Stimulated activated CD8-positive, alpha-beta memory T cell treated with anti-CD3 and anti-CD28 coated beads, Interleukin-2, amount 100 ng/mL, for 1 hour (primary cell): Measurements from ENCODE around the gene COX20.
"Not testable (repeated sequence)": the region's sequence is repeated elsewhere in the genome, so short reads cannot be mapped to it uniquely, and the experiment has no call there.

Source experiments
- DNase-seq, 2 donors: peaks; one replicate each; pipeline ENCODE4 v3.0.0-alpha.2; 2020; ENCODE audit warnings: low read depth in 2 of 2

The COX20 gene

GRCh38 chr1:244835276-244836134 is at the start of gene COX20:
Gene COX20 (plus strand): TSS chr1:244835658. CDS start chr1:244835715, 57 bp downstream.
- peak in 1 of 2 donors; percentile 82 for DNase-seq

- DNase-seq, result no peak
These were observed 46.8 kb upstream of the COX20 start for GRCh38 chr1:244788493-244789275.

- no peak for DNase-seq
These were observed 46.2 kb upstream of the COX20 start for GRCh38 chr1:244789276-244789580.

GRCh38 chr1:244789731-244790130 is 45.7 kb upstream of the COX20 start:
- no peak for DNase-seq

GRCh38 chr1:244791061-244791460 is 44.4 kb upstream of the COX20 start:
- DNase-seq, result no peak

- no peak for DNase-seq
These were observed 43.1 kb upstream of the COX20 start for GRCh38 chr1:244792188-244792850.

- no peak for DNase-seq
These were observed 41.4 kb upstream of the COX20 start for GRCh38 chr1:244794071-244794470.

GRCh38 chr1:244794516-244794915 is 40.9 kb upstream of the COX20 start:
- DNase-seq, result not testable (repeated sequence)

GRCh38 chr1:244796719-244797406 is 38.6 kb upstream of the COX20 start:
- peak; percentile 17 to 20 for DNase-seq

GRCh38 chr1:244800821-244801220 is 34.6 kb upstream of the COX20 start:
- DNase-seq, result no peak

- DNase-seq, result peak; percentile 29
These were observed 34.2 kb upstream of the COX20 start for GRCh38 chr1:244801246-244801645.

- no peak for DNase-seq
These were observed 33.4 kb upstream of the COX20 start for GRCh38 chr1:244802041-244802440.

GRCh38 chr1:244802556-244803239 is 32.8 kb upstream of the COX20 start:
- DNase-seq, result no peak

GRCh38 chr1:244804841-244805240 is 30.6 kb upstream of the COX20 start:
- no peak for DNase-seq

GRCh38 chr1:244807138-244807537 is 28.3 kb upstream of the COX20 start:
- no peak for DNase-seq

- no peak for DNase-seq
These were observed 25.2 kb upstream of the COX20 start for GRCh38 chr1:244810221-244810620.

GRCh38 chr1:244813327-244813726 is 22.1 kb upstream of the COX20 start:
- DNase-seq, result no peak

GRCh38 chr1:244815600-244816099 is 19.8 kb upstream of the COX20 start:
- DNase-seq, result no peak

GRCh38 chr1:244817415-244817894 is 18.0 kb upstream of the COX20 start:
- DNase-seq, result no peak

GRCh38 chr1:244820131-244820530 is 15.3 kb upstream of the COX20 start:
- DNase-seq, result no peak

- no peak for DNase-seq
These were observed 14.3 kb upstream of the COX20 start for GRCh38 chr1:244821134-244821533.
